AG09319 (cell line): ENCODE measurements around the gene TBCEL.

Source experiments
- DNase-seq: peaks from one replicate; pipeline ENCODE4 v3.0.0-alpha.2; 2010; ENCODE audit warnings: low read depth; ENCODE audit errors: extremely low read depth
- CTCF ChIP-seq: IDR thresholded peaks from 2 replicates; pipeline ENCODE4 v1.5.1; 2011; ENCODE audit warnings: low read depth, mild to moderate bottlenecking, inconsistent platforms, low read length, moderate library complexity

TBCEL gene

DNA sequence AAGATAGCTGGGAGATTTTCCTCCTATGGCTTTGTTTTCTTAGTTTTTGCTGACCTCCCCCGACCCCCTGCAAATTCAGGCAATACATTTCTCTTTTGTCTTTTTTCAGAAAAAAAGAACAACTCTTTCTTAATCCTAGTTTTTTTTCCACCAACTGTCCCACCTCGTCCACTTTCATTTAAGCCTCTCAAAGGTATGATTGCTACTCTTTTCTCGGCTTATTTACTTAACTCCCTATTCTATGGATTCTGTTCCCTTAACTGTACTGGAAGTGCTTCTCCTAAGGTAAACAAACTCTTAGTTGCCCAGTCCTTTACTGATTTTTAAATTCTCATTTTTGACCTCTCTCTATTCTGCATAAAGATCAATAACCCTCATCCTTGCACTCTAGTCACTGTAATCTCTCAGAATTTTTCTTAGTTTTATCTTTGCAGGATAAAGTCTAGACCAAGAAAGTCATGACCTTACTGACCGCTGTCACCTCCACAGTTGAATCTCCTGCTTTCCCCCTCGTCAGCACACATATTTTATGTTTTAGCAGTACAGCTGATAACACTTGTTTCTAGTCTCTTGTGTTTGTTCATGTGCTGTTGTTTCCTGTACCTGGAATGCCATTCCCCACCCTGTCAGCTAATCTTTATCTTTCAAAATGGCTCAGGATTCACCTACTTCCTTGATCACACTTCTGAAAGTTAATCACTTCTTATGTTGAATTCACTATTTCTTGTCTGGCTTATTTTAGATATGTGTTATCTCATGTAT lies 14.9 kb downstream of the TBCEL start:
- DNase-seq, result no peak

DNA sequence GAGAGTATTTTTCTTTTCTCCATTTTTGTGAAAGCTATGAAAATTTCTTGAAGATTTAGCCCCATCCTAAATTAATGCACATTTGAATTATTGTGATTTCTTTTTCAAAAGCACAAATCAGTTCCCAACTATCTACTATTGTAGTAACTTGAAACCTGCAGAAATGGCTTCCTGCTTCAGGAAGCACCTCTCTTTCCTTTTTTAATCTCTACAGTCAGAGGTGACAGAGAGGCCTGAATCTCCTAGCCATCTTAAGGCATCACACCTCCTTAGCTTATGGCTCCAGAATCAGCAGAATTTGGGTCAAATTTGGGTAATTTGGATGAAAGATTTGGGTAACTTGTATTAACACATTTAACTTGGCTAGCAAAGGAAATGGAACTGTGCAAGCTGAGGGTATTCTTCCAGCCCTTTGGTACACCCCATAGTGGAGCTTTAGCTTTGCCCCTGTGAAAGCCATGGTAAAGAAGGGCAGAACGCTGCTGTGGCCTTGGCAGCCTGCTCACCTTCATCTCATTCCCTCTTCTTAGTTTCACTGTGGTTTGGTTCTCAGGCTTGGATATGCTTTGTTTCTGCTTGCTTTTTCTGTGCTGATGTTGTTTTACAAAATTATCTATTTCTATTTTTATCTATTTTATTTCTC lies 16.2 kb downstream of the TBCEL start:
- no peak for DNase-seq
- TF ChIP-seq CTCF, result no peak

More for the DNA sequence above, 14.9 kb downstream of the TBCEL start:
- TF ChIP-seq CTCF, result no peak

GRCh38 chr11:121040614-121041002 lies 16.7 kb downstream of the TBCEL start:
- TF ChIP-seq CTCF, result no peak
- DNase-seq, result no peak

DNA sequence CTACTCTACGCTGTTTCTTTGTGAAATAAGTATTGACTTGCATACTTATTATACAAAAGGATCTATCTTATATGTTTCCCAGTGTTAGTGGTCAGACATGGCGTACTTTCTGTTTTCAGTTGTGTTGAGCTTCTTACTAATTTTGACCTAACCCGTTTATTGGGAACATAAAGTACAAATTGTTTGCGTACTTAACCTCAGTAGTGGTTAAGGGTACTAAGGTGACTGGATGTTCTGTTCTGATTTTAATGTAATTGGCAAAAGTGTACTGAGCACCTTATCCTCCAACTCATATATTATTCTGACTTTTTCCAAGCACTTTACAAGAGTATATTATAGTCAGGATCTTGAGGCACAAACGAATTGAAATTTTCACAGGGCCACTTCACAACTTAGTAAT lies 17.2 kb downstream of the TBCEL start:
- TF ChIP-seq CTCF, result no peak
- no peak for DNase-seq

DNA sequence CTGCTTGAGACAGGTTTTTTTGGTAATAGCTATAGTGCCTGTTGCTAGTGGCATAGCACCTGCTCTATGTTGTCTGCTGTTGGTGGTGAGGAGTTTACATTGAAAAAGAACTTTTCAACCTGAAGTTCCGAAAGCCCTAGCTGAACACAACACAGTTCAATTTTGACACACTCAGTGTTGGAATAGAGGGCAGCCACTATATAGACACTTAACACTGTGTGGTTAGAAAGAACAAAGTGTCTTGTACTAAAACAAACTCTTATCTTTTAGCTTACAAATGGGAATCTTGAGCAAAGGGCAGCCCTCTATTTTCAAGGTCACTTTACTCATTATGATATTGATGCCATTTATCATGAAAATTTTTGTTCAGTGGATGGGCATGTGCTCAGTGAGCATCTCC lies 18.4 kb downstream of the TBCEL start:
- TF ChIP-seq CTCF, result no peak
- DNase-seq, result no peak

DNA sequence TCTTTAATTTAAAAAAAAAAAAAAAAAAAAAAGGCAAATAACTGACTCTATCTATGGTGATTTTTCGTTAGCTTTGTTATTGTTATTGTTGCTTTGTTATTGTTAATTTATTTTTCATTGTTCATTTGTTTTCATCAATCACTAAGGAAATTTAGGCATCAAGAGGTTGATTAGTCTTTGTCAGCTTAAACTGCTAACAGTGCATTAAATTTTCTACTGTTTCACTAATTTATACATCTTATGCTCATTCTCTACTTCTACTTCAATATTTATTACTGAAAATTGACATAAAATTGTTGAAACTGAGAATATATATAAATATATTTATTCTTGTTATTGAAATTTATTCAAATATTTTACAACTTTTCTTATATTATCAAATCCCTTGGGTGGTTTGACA lies 24.0 kb downstream of the TBCEL start:
- DNase-seq, result no peak
- TF ChIP-seq CTCF, result no peak

- TF ChIP-seq CTCF, result no peak
- DNase-seq, result no peak
Measured at GRCh38 chr11:121048464-121049233, 24.7 kb downstream of the TBCEL start.
